CD4-positive, alpha-beta T cell treated with Interleukin-17A for 4 hours (primary cell): Measurements from ENCODE around the gene PCDH9.

Source experiments
- DNase-seq: peaks from one replicate; pipeline ENCODE4 v3.0.0-alpha.2; 2020; ENCODE audit warnings: mixed read lengths

The PCDH9 gene

GRCh38 chr13:66354879-66355751, 875.0 kb downstream of the PCDH9 start:
- DNase-seq: no peak

DNA sequence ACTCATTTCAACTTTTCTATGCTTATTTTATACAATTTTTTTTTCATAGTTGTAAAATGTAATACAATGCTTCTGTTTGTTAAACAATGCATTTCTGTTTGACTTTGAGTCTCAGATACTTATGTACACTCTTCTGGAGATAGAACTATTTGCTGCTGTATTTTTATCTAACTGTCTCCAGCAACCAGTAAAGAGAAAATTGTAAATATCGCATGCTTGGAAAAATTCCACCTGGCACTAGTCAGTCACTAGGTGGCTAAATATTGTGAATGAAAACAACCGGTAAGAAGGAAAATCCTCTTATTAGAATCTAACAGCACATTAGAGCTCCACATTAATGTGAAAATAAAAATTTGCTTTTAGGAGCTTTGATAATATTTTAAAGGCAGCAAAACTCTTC, 876.5 kb downstream of the PCDH9 start:
- DNase-seq: no peak

GRCh38 chr13:66349966-66350365, 880.2 kb downstream of the PCDH9 start:
- no peak for DNase-seq

DNA sequence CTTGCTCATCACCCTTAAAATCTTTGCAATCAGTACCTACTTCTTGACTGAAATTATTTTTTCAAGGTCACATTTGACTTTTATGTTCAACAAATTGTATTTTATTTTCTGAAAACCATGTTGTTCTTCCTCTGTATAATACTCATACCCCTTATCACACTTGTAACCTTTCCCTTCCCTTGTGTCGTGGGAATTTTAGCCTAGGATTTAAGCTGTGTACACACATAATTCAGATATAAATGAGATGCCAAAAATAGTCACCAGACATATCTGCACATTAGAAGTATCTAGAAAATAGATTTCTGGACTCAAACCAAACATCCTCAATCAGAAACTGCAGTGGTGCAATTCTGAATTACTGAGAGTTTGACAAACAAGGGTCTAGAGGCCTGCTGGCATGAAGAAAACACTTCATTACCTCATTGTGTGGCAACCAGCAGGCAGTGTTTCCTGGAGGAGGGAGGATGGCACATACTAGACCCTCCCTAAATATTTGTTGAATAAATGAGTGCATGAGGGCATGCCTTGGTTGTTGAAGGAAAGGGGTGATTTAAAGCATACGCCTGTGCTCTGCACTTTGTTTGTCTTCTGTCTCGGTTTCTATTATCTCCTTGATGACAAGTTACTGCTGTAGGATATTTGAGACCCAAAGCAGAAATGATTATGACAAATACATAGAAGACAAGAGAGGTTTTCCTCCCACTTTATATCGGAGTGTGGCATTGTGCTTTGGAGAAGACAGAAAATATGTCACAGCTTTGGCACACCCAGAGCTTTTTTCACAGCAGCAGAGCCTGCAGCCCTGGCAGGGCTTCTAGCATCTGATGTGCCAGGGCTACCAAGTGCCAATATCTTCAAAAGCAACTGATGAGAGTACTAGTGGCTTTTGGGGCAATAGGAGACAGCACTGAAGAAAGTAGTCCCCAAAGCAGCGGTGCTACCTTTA, 881.1 kb downstream of the PCDH9 start:
- DNase-seq: no peak

DNA sequence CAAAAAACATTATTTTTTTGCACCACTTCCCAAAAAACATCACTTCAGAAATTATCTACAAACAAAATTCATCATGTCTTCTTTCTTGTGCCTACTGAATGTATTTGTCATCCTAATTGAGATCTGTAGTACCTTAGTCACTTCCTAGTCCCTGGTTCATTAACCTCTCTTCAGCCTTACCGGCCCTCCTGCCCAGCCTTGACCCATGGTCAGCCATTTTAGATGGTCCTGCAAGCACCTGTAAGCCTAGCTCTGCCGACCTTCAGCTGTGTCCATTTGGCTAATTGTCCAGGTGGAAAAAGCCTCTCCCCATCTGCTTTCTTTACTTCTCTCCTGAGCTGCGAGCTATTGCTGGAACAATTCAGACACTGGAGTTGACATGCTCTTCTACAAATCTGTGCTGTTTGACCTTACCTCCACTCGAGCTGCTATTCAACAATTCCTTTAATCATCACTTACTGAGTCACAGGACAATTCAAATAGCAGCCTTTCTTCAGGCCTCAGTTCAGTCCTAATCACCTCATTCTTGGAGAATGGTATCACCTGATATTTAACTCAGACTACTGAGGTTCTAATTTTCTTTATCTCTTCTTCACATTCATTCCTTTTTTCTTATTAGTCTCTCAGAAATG, 882.5 kb downstream of the PCDH9 start:
- DNase-seq: no peak

- no peak for DNase-seq
Observed at GRCh38 chr13:66345971-66346370, 884.2 kb downstream of the PCDH9 start.

DNA sequence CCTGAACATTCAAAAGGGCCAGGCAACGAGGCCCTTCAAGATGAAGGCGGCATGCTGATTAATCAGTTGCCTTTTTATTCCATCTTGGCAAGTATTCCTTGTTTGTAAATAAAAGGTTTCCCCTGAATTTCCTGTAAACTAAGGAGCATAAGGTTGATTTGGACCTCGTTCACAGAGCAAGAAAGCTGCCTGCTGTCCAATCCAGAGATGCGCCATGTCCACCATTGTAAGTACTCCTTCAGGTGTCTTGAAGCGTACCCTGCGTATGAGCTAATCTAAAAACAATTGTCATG, 884.7 kb downstream of the PCDH9 start:
- no peak for DNase-seq

DNA sequence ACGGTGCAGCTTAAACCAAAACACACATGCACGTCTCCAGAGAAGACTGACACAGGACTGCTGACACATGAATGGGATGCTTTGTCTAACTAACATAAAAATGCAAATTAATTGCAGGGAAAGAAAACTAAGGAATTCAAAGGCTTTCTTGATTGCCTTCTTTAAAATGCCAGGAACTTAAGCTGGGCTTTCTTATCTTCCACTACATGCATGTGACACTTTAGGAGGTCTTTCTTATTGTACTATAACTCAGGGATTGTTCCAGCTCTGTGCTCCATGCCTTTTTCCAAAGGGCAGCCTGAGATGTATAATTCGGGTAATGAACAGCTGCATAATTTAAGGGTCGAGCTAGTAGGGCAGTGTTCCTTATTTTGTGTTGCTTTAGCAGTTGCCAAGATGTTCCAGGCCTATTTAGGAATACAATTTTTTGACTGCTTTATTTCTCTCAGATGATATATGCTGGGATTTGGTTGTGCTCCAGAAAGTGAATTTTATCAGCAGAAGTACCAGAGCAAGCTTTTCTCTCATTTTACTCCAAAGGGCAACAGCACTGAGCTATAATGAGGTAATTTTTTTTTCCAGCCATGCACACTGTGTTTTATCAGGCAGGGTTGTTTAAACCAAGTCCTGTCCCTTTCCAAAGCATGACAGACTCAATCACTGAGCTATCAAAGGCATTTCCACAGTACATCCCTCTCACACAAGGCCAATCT, 885.2 kb downstream of the PCDH9 start:
- no peak for DNase-seq

- DNase-seq: no peak
Observed at GRCh38 chr13:66343224-66343828, 886.8 kb downstream of the PCDH9 start.

GRCh38 chr13:66341635-66342377, 888.3 kb downstream of the PCDH9 start:
- no peak for DNase-seq

DNA sequence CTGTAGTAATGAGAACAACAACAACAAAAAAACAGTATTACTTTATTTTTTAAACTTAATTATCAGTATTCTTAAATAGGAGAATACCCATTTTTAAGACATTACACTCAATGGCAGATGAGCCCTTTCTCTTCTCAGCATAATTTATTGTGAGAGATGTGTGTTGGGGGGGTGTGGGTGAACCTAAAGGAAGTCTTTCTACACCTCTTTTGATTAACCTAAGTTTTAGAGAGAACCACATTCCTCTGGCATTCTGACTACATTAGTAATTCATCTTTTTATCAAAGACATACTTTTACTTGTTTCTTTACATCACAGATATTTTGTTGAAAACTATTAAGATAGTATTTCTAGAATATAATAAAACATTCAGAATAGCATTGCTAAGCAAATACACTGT, 890.9 kb downstream of the PCDH9 start:
- DNase-seq: no peak

DNA sequence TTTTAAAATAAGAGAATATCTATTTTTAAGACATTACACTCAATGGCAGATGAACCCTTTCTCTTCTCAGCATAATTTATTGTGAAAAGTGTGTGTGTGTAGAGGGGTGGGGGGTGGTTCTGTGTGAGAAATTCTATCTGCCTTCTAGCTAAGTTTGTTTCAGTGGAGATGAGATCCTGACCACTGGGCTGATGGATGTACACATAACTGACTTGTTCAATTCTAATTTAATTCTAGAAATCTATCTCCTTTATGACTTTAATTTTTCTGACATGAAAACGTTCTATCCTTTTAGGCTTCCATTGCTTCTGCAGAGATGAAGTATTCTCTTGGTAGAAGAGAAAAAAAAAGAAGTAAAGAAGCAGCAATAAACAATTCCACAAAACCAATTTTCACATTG, 891.6 kb downstream of the PCDH9 start:
- DNase-seq: no peak

DNA sequence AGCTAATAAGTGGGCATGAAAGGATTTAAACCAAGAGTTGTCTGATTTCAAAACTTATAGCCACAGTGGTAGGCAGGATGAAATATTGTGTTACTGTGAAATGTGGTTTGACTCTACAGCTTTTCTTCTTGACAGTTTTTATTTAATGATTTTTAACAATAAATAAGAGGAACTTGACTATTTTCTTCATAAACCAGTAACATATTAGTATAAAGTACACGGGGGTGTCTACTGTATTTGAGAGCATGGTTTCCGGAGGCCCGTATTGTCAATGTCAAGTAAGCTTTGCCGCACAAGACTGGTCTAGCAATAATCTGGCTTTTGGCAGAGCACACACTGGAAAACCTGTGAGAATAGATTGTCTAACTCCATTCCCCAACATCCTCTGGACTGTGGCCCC, 894.5 kb downstream of the PCDH9 start:
- no peak for DNase-seq

- no peak for DNase-seq
Observed at GRCh38 chr13:66329988-66330451, 900.1 kb downstream of the PCDH9 start.

DNA sequence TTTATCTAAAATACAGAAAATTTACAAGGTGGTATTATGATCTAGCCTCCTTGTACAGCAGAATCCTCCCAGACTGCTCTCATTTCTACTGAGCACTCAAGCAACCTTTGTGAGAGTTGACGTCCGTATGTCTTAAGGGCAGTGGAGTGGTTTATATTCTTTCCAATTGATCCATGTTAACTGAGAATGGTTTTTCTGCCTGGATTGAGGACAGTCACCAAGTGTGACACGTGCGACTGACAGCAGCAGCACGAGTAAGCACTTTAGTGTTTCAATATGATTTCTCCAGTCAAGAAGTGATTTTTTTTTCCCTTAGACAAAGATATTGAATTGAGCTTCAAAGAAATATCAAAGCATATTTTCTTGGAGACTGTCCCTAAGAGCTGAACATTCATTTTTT, 901.7 kb downstream of the PCDH9 start:
- DNase-seq: no peak

- no peak for DNase-seq
Observed at GRCh38 chr13:66323745-66324347, 906.3 kb downstream of the PCDH9 start.

- DNase-seq: no peak
Observed at GRCh38 chr13:66322936-66323335, 907.2 kb downstream of the PCDH9 start.

- no peak for DNase-seq
Observed at GRCh38 chr13:66322193-66322740, 907.9 kb downstream of the PCDH9 start.

- DNase-seq: no peak
Observed at GRCh38 chr13:66314911-66315310, 915.2 kb downstream of the PCDH9 start.

- no peak for DNase-seq
Observed at GRCh38 chr13:66313413-66313812, 916.7 kb downstream of the PCDH9 start.
